H54 (cell line): ENCODE results near the gene SMAD2.

ENCODE experiments used
- DNase-seq: peaks from one replicate; pipeline ENCODE4 v3.0.0; 2011; ENCODE audit warnings: low spot score, mixed read lengths; ENCODE audit not compliant: insufficient read length
- FAIRE-seq: peaks from 3 replicates; lab custom pipeline; 2011; peaks lifted over from hg19 to GRCh38; lab: Jason Lieb, UNC
- POLR2A ChIP-seq: IDR thresholded peaks from 2 replicates; pipeline ENCODE4 v1.6.1; 2011; ENCODE audit warnings: low read depth, mild to moderate bottlenecking, low read length

The SMAD2 gene

GRCh38 chr18:47895565-47896250 is 34.8 kb downstream of the SMAD2 start:
- no peak for FAIRE-seq
- no peak for TF ChIP-seq POLR2A

GRCh38 chr18:47893939-47894699 is 36.3 kb downstream of the SMAD2 start:
- FAIRE-seq (no peak), DNase-seq (no peak)
- TF ChIP-seq POLR2A: no peak

More at GRCh38 chr18:47895565-47896250, 34.8 kb downstream of the SMAD2 start:
- no peak for DNase-seq

- DNase-seq (no peak), FAIRE-seq (no peak)
- no peak for TF ChIP-seq POLR2A
Observed at GRCh38 chr18:47893047-47893446, 37.4 kb downstream of the SMAD2 start.

- no peak for DNase-seq
- FAIRE-seq: no peak
- no peak for TF ChIP-seq POLR2A
Observed at GRCh38 chr18:47888156-47888555, 42.3 kb downstream of the SMAD2 start.

- FAIRE-seq: no peak
- DNase-seq: no peak
- TF ChIP-seq POLR2A: no peak
Observed at GRCh38 chr18:47887227-47887626, 43.2 kb downstream of the SMAD2 start.

GRCh38 chr18:47883771-47884413 is 46.6 kb downstream of the SMAD2 start:
- FAIRE-seq: peak; percentile 52
- TF ChIP-seq POLR2A: no peak
- no peak for DNase-seq

GRCh38 chr18:47882641-47883040 is 47.8 kb downstream of the SMAD2 start:
- DNase-seq (no peak), FAIRE-seq (no peak)
- TF ChIP-seq POLR2A: no peak

- FAIRE-seq (peak; percentile 84), DNase-seq (no peak)
- TF ChIP-seq POLR2A: no peak
Observed at GRCh38 chr18:47881752-47882455, 48.6 kb downstream of the SMAD2 start.

- DNase-seq (no peak), FAIRE-seq (no peak)
- TF ChIP-seq POLR2A: no peak
Observed at GRCh38 chr18:47881042-47881441, 49.4 kb downstream of the SMAD2 start.

GRCh38 chr18:47877892-47878291 is 52.6 kb downstream of the SMAD2 start:
- no peak for TF ChIP-seq POLR2A
- DNase-seq (no peak), FAIRE-seq (no peak)

- no peak for TF ChIP-seq POLR2A
- FAIRE-seq: no peak
- no peak for DNase-seq
Observed at GRCh38 chr18:47876813-47877212, 53.6 kb downstream of the SMAD2 start.

GRCh38 chr18:47873625-47874024 is 56.8 kb downstream of the SMAD2 start:
- no peak for DNase-seq
- TF ChIP-seq POLR2A: no peak
- no peak for FAIRE-seq

- TF ChIP-seq POLR2A: no peak
- DNase-seq: no peak
- FAIRE-seq: no peak
Observed at GRCh38 chr18:47872426-47872825, 58.0 kb downstream of the SMAD2 start.

- no peak for TF ChIP-seq POLR2A
- no peak for DNase-seq
- no peak for FAIRE-seq
Observed at GRCh38 chr18:47871288-47871687, 59.2 kb downstream of the SMAD2 start.

GRCh38 chr18:47870605-47871004 is 59.9 kb downstream of the SMAD2 start:
- TF ChIP-seq POLR2A: no peak
- no peak for FAIRE-seq
- DNase-seq: no peak
